H7 (cell line): ENCODE data around the gene RHBDF2. TPM values are rescaled to one million over a fixed set of nuclear protein-coding genes. Genes with fewer than 3 reads are reported as not detected.

Experiments
- DNase-seq: peaks from one replicate; pipeline ENCODE4 v3.0.0; 2012
- H3K27me3 ChIP-seq: 2 replicates; pipeline ENCODE4 v1.6.0; 2011; ENCODE audit warnings: mild to moderate bottlenecking, low read length; ENCODE audit not compliant: control insufficient read depth, insufficient read depth
- H3K36me3 ChIP-seq: replicated peaks from 2 replicates; pipeline ENCODE4 v1.5.1; 2011; ENCODE audit warnings: low read length; ENCODE audit not compliant: control insufficient read depth, insufficient read depth
- H3K4me3 ChIP-seq: 2 replicates; pipeline ENCODE4 v1.5.1; 2011; ENCODE audit warnings: low read depth, mild to moderate bottlenecking, control low read depth, low read length, moderate library complexity; ENCODE audit not compliant: insufficient read depth
- total RNA-seq: library from RNA; depleted of rRNA; stranded (reverse); fragments of >200 nt; shearing (Covaris generic); gene quantifications from 2 replicates; pipeline ENCODE4 v1.2.3, GENCODE V29; 2014

Gene RHBDF2
- total RNA-seq, 1 experiment from 2014 or later = 23.0 TPM

DNA sequence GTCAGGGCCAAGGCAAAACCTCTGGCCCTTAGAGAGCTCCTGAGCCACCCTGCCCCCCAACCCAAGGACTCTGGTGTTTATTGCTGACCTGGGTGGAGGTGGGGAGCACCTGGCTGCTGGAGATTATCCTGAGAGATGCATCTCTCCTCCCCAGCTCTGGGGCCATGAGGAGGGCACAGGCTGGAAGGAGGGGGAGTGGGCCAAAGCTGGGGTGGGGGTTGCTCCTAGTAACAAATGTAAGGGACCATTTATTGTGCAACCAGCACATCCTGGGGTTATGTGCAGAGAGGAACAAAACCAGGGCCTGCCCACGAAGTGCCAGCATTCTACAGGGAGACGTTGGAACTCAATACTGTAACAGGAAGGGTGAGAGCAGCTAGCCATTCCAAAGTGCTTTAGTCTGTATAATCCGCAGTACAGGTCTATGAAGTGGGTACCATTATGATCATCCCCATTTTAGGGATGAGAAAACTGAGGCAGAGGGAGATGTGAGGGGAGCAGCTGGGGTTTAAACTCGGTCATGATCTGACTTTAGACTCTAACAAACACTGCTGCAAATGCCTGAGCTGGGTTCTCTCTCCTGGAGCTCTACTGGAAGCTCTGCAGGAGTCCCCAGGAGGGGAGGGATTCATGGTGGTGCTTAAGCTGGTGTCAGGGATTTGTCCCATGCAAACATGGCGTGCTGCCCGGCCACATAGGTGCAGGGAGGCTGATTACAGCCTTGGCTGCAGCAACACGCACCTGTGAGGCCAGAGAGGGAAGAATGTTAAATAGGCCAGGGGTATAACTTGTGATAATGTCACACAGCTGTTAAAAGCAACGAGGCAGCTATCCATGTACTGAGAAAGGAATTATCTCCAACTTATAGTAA, 1.4 kb upstream of the RHBDF2 start:
- DNase-seq = no peak
- H3K4me3 ChIP-seq = no peak overlapping the region
- H3K36me3 ChIP-seq = no peaks in the 10 kb centered on the region
- H3K27me3 ChIP-seq = peaks cover 4% of the 10 kb centered on the region

DNA sequence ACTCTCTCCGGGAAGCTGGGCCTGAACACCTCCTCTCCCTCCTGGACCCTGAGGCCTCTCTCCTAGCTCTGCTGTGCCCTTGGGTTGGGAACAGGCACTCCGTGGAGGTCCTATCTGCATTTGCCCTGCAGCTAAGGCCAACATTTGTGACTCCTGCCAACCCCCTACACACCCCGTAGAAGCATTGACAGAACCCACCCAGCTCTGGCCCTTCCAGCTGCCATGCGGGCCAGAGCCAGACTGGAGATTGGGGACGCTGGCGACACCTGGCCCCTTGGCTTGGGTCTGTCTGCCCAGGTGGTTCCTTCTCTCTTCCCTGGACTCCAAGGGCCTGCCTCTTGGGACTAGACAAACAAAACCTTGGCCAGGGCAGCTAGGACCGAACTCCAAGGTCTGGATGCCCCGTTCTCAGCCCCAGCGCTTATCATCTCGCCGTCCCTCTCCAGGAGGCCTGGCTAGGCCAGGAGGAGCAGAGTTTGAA, 644 bp upstream of the RHBDF2 start:
- no peak for DNase-seq
- Histone ChIP-seq H3K4me3 (peak overlapping the region; percentile 21; the same call in 1 of the 2 replicates), H3K36me3 (no peaks in the 10 kb centered on the region), H3K27me3 (peaks cover 3% of the 10 kb centered on the region)

DNA sequence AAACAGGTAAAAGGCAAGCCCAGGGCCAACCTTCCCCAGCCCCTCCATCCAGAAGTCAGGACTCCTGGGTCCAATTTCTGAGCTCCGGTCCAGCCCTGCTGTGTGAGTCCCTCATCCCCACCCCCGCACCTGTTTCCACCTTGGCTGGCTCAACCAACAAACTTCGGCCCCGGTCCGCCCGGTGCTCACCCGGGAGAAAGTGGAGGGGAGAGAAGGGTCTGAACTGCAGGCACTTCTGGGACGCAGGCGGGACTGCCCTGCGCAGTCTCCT, 541 bp downstream of the RHBDF2 start:
- Histone ChIP-seq H3K36me3 (no peaks in the 10 kb centered on the region), H3K4me3 (peak overlapping the region; percentile 80), H3K27me3 (no peaks in the 10 kb centered on the region)
- no peak for DNase-seq

GRCh38 chr17:76500074-76500746, 1.0 kb downstream of the RHBDF2 start:
- Histone ChIP-seq H3K4me3 (peak overlapping the region; percentile 80), H3K27me3 (no peaks in the 10 kb centered on the region), H3K36me3 (no peaks in the 10 kb centered on the region)
- no peak for DNase-seq

DNA sequence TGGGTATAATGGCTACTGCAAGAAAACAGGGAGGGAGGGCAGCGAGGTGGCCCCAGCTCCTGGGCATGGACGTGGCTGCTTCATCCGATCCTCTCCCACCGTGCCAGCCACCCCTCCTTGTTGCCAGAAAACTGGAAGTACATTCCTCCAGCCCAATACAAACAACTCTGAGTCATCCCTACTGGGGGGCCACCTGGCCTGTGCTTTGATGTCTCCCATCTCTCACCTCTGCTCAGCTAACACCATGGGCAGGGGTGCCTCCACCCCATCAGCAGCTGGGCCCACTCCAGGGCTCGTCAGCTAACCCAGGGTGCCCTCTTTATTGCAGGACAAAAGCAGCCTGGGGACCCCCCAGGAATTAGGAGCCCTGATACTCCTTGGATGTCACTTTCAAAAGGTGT, 2.0 kb downstream of the RHBDF2 start:
- no peaks in the 10 kb centered on the region for H3K27me3 ChIP-seq
- DNase-seq = no peak
- H3K4me3 ChIP-seq = no peak overlapping the region
- no peaks in the 10 kb centered on the region for H3K36me3 ChIP-seq

- no peak overlapping the region for H3K4me3 ChIP-seq
- no peak for DNase-seq
- no peaks in the 10 kb centered on the region for H3K36me3 ChIP-seq
- H3K27me3 ChIP-seq = no peaks in the 10 kb centered on the region
Measured at GRCh38 chr17:76498876-76499251, 2.4 kb downstream of the RHBDF2 start.

DNA sequence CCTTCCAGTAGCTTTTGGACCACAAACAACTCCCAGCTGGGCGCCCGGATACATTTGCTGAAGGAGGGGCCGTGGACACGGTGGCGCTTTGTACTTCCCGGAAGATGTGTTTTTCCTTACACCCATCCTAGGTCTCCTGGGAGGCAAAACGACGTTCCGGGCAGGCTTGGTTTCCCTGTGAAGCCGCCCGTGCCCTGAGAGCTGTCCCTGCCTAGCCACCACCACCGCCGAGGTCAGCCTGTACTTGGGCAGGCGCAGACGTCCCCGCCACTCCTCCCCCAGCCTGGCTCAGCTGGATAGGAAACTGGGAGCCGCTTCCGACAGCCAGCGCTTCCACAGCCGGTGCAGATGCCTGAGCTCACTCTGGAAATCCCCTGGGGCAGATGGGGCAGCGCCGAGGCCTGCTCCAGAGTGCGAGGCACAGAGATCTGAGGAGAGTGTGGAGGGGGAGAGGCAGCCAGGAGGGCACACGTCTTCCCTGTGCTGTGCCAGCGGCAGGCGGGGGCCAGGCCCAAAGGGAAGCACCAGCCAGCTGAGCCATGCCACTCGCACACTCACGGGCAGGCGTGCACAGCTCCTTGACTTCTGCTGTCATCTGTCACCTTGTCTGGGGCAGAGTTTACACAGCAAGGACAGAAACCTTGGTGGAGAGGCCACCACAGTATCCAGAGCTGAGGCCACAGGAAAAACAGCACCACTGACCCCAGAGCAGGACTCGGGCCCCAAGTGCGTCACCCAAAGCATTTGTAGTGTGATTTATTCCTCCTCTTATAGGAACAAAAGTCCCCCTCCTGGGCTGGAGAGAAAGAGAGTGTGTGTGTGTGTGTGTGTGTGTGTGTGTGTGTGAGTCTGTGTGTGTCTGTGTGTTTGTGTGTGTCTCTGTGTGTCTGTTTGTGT, 3.0 kb downstream of the RHBDF2 start:
- Histone ChIP-seq H3K36me3 (no peaks in the 10 kb centered on the region), H3K4me3 (no peak overlapping the region), H3K27me3 (no peaks in the 10 kb centered on the region)
- DNase-seq = peak; percentile 92

GRCh38 chr17:76497699-76497978, 3.6 kb downstream of the RHBDF2 start:
- no peak for DNase-seq
- no peaks in the 10 kb centered on the region for H3K36me3 ChIP-seq
- no peaks in the 10 kb centered on the region for H3K27me3 ChIP-seq
- H3K4me3 ChIP-seq = no peak overlapping the region

- Histone ChIP-seq H3K27me3 (no peaks in the 10 kb centered on the region), H3K36me3 (no peaks in the 10 kb centered on the region), H3K4me3 (no peak overlapping the region)
- DNase-seq = no peak
Measured at GRCh38 chr17:76496464-76496863, 4.8 kb downstream of the RHBDF2 start.

- Histone ChIP-seq H3K4me3 (no peak overlapping the region), H3K36me3 (no peaks in the 10 kb centered on the region), H3K27me3 (no peaks in the 10 kb centered on the region)
- DNase-seq = no peak
Measured at GRCh38 chr17:76495663-76496400, 5.4 kb downstream of the RHBDF2 start.

DNA sequence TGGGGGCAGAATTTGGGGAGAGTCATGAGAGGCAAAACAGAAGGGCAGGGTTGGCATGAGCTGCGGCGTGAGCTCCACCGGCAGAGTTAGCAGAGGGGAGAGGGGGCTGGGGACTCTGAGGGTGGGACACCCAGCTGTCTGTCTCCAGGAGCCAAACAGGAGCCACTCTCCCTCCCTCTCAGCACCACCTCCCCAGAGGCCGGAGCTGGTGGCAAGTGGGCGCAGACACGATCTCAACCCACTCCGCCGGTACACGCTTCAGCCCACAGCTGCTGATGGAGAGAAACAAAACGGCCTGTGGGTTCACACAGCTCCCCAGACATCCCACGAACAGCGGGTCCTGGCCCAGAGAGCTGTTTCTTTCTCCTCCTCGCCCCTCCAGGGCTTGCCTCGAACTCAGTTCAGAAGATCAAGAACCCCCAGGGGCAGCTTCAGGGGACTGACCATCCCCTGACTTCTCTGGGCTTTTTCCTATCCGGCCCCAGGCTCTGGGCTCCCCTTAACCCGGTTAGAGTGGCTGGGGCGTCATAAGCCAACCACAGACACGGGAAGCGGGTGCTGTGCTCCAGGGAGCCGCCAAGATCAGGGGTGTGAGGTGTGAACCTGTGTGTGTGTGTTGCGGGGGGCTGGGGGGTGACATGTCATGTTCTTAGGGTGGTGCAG, 7.6 kb downstream of the RHBDF2 start:
- Histone ChIP-seq H3K4me3 (no peak overlapping the region), H3K27me3 (no peaks in the 10 kb centered on the region), H3K36me3 (no peaks in the 10 kb centered on the region)
- DNase-seq = no peak

DNA sequence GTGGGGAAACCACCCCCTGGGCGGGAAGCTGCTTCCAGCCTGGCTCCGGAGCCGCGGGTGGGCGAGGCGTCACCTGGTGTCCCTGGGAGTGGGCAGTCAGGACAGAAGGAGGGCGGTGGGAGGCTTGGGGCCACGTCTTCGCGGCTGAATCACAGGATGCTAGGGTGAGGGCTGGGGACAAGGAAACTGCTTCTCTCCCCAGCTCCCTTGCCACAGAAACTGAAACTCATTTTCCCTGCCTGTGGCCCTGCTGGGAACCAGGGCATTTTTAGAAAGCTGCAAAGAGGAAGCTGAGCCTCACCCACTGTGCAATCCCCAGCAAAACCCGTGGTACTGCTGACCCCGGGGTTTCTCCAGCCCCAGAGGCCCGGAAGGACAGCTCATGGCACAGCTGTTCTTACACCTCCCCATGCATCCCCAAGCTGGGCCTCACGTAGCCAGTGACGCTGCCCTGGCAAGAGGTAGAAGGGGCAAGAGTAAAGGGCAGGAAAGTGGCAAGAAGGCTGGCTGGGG, 8.2 kb downstream of the RHBDF2 start:
- H3K4me3 ChIP-seq = no peak overlapping the region
- H3K36me3 ChIP-seq = no peaks in the 10 kb centered on the region
- peak; percentile 74 for DNase-seq
- no peaks in the 10 kb centered on the region for H3K27me3 ChIP-seq

DNA sequence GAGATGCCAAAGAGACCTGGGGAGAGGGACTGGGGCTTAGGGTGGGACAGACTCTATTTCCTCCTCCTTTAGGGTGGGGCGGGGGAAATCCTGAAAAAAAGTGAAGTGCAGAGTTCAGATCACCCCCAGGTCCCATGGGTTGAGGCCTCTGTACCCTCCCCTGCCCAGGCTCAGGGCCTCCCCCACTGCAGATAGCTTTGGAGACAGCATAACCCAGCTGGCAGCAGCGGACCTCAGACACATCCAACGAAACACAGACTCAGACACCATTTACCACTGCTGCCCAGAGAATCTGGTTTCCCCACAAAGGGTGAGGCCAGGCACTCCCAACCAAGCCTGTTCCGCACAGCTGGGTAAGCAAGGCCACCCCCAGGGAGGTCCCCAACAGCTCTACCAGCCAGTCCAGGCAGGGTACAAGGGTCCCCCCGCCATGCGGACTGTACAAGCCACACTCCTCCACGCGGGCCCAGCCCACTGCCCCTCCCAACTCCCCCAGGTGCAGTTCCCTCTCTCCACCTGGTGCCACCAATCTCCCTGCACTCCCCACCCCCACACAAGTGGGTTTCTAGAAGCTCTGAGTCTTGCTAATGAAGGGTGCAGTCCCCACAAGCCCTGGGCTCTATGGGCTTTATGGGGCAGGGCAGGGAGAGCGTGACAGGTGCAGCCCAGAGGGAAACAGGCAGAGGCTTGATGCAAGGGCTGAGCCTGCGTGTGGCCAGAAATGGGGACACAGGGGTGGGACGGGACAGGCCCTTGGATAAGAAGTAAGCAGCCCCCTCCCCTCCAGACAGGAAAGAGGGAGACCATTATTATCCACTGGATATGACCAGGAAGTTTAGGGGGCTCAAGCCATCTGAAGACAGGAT, 8.9 kb downstream of the RHBDF2 start:
- Histone ChIP-seq H3K27me3 (no peaks in the 10 kb centered on the region), H3K4me3 (no peak overlapping the region), H3K36me3 (no peaks in the 10 kb centered on the region)
- peak; percentile 68 for DNase-seq
